NCI-H345 (cell line): Measurements from ENCODE around the gene ASTL.
A peak's percentile ranks its signal among the peaks of the same experiment; 100 is the strongest.
"Not testable (repeated sequence)": the region's sequence is repeated elsewhere in the genome, so short reads cannot be mapped to it uniquely, and the experiment has no call there.

ENCODE experiments used
- DNase-seq: peaks from one replicate; lab custom pipeline; 2025; lab: John Stamatoyannopoulos, UW

ASTL gene

GRCh38 chr2:96138179-96139145 is at the start of gene ASTL:
Gene ASTL, minus strand, starts transcription at chr2:96138502. Its CDS starts 66 bp downstream, at chr2:96138436.
- no peak for DNase-seq

- no peak for DNase-seq
Measured at GRCh38 chr2:96186562-96186961, 48.3 kb upstream of the ASTL start.

GRCh38 chr2:96185516-96185915 is 47.2 kb upstream of the ASTL start:
- DNase-seq = no peak

- no peak for DNase-seq
Measured at GRCh38 chr2:96184989-96185388, 46.7 kb upstream of the ASTL start.

- DNase-seq = no peak
Measured at GRCh38 chr2:96184188-96184587, 45.9 kb upstream of the ASTL start.

DNA sequence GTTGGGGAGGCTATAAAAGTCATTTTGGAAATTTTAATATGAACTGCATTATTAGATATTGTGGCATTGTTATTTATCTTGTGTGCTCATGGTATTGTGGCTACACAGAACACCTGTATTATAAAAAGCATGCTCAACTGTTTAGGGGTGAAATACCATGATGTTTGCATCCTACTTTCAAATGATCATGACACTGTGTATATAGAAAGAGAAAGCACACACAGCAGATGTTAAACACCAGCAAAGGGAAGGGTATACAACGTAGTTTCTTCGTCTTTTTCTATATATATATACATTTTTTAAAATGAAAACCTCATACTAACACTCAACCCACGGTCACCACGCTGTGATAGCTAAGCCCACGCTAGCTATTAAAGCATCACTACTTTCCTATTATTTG is 43.2 kb upstream of the ASTL start:
- DNase-seq = no peak

- no peak for DNase-seq
Measured at GRCh38 chr2:96180521-96180920, 42.2 kb upstream of the ASTL start.

DNA sequence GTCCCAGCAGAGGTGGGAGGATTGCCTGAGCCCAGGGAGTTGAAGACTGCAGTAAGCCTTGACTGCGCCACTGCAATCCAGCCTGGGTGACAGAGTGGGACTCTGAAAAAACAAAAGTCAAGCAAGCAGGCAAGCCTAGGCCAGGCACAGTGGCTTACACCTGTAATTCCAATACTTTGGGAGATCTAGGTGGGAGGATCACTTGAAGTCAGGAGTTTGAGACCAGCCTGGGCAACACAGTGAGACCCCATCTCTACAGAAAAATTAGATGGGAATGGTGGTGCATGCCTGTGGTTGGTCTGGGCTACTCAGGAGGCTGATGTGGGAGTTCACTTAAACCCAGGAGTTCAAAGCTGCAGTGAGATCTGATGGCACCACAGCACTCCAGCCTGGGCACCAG is 41.7 kb upstream of the ASTL start:
- DNase-seq = no peak

DNA sequence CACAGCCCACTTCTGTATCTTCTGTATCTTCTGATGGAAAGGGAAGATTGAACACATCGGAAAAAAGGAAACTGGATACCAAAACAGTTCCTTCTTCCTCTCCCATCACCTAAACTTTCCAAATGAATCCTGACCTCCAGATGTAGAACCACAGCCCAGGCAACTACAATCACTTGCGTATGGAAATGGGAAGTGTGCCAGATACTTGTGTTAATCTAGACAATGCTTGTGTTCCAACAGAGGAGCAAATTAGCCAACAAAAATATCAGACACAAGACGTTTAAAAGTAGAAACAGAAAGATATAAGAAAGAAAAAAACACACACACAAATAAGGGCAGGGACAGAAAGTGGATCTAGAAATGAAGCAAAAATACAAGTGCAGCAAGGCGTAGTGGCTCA is 38.4 kb upstream of the ASTL start:
- DNase-seq = no peak

GRCh38 chr2:96175951-96176350 is 37.6 kb upstream of the ASTL start:
- DNase-seq = no peak

DNA sequence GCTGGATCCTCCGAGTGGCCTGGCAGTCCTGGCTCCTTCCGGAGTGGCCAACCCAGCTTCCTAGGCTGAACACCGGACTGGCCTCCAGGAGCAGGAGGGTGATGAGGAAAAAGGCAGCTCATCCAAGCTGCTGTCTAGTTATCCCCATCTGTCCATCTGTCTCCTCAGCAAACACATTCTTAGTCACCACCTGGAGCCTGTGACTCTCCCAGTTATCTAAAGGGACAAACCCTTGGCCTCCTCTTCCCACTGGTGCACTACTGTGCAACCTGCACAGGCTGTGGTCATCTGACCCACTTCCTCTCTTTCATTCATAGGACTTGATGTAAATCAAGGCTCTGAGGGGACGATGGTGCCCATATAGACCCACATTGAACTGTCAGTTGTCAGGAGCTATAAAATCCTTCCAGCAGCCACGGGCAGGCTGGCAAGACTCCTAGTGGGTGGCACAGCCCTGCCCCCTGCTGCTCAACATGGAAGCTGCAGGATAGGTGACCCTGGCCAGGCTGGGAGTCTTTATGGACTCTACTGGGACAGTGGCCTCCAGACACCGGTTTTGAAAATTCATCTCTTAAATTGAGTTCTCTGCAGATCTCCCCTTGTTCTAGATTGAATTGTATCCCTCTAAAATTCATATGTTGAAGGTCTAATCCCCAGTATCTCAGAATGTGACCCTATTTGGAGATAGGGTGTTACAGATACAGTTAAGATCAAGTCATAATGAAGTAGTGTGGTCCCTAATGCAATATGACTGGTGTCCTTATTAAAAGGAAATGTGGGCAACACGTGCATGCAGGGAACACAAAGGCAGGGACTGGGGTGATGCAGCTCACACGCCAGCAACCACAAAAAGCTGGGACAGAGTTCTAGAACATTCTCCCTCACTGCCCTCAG is 36.2 kb upstream of the ASTL start:
- DNase-seq = peak; percentile 32

GRCh38 chr2:96171831-96172230 is 33.5 kb upstream of the ASTL start:
- no peak for DNase-seq

GRCh38 chr2:96170626-96171025 is 32.3 kb upstream of the ASTL start:
- no peak for DNase-seq

- no peak for DNase-seq
Measured at GRCh38 chr2:96169868-96170507, 31.7 kb upstream of the ASTL start.

GRCh38 chr2:96167407-96168013 is 29.2 kb upstream of the ASTL start:
- no peak for DNase-seq

DNA sequence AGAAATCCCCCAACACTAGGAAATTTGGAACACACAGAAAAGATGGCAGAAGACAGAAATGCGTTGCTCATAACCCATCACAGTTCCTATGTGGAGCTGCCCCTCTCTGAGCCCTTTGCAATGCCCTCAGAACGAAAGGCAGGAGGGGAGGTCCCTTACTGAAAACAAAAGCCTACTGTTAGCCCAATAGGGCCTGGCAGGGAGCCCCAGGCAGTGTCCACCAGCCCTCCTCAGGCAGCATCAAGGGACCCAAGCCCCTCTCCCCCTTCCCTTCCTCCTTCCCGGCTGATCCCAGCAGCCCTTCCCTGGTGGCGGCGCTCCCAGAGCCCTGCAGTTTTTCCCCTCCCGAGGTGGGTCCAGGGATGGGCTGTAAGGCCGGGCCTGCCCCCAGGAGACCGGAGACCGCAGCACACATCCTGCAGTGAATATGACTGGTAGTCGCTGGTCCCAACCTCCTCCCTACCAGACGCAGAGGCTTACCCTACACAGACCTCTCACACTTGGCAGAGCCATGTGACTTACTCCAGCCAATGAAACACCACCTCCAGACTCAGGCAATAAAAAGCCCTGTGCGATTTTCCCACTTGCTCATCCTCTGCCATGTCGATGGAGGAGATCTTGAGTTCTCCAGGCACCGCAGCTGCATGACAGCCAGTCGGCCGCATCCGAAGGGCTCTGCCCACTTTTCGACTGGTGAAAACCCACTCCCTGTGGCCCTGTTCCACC is 26.3 kb upstream of the ASTL start:
- no peak for DNase-seq

DNA sequence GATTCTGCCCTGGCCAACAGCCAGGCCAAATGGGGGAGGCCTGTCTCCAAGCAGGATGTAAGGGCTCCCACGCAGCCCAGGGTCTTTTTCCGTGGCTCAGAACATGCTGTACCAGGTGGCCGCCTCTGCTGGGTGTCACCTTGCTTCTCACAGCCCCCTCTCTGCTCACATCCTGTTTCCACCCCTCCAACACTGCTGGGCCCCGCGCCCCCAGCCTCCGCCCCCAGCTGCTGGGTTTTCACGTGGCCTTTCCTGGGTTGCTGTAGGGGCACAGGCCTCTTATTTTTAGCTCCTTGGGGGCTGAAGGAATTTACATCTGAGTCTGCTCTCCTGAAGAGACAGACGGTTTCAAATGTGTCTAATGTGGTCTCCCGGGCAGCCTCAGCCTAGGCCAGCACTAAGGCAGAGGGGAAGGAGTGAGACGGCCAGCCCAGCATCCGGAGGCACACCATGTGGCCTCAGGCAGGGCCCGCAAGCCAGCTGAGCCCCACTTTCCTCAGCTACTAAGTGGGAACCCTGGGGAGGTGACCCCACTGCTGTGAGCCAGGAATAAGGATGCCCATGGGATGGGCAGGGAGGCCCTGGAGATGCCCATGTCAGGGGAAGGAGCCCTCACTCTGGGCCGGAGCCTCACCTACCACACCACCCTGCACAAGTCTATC is 25.6 kb upstream of the ASTL start:
- DNase-seq = no peak

DNA sequence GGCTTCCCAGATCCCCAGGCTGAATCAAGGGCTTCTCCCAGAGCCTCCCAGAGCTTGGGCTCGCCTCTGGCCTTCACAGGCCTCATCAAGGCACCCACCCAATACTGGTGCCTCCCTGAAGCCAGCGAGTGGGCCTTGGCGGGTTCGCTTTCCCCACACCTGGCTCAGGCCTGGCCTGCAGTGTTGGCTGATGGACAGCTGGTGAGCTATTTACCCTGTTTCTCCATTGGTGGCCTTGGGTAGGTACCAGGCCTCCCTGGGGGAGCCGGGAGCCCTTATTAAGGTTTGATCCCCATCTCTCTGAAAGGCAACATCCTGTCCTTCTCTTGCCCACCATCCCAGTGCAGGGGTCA is 25.1 kb upstream of the ASTL start:
- no peak for DNase-seq

GRCh38 chr2:96161898-96162297 is 23.6 kb upstream of the ASTL start:
- no peak for DNase-seq

- DNase-seq = not testable (repeated sequence)
Measured at GRCh38 chr2:96160366-96160765, 22.1 kb upstream of the ASTL start.
